Measurements from ENCODE around the gene STX1B. TPM values are rescaled to one million over a fixed set of nuclear protein-coding genes. Genes with fewer than 3 reads are reported as not detected.

Gene STX1B
- total RNA-seq, 1 donor from 2014 or later, result 4.5 TPM

- Mint-ChIP-seq H3K27ac (ENCODE audit: unreplicated experiment) (no peak overlapping the region), H3K4me1 (ENCODE audit: unreplicated experiment) (peaks cover 8% of the 10 kb centered on the region), H3K4me3 (ENCODE audit: unreplicated experiment) (no peak overlapping the region), H3K9me3 (ENCODE audit: unreplicated experiment) (no peaks in the 10 kb centered on the region), H3K36me3 (ENCODE audit: unreplicated experiment) (peaks cover 58% of the 10 kb centered on the region), H3K27me3 (ENCODE audit: unreplicated experiment) (no peaks in the 10 kb centered on the region)
- no peak for TF ChIP-seq CTCF (IDR thresholded peaks at IDR 0.05)
- DNase-seq (ENCODE audit: extremely low spot score, unreplicated experiment), result no peak
These were observed 46.4 kb downstream of the STX1B start for GRCh38 chr16:30963925-30964511.

- Mint-ChIP-seq H3K27ac (ENCODE audit: unreplicated experiment) (no peak overlapping the region), H3K27me3 (ENCODE audit: unreplicated experiment) (no peaks in the 10 kb centered on the region), H3K4me3 (ENCODE audit: unreplicated experiment) (no peak overlapping the region), H3K4me1 (ENCODE audit: unreplicated experiment) (peaks cover 15% of the 10 kb centered on the region), H3K36me3 (ENCODE audit: unreplicated experiment) (peaks cover 46% of the 10 kb centered on the region), H3K9me3 (ENCODE audit: unreplicated experiment) (no peaks in the 10 kb centered on the region)
- no peak for DNase-seq (ENCODE audit: extremely low spot score, unreplicated experiment)
- no peak for TF ChIP-seq CTCF (IDR thresholded peaks at IDR 0.05)
These were observed 49.1 kb downstream of the STX1B start for GRCh38 chr16:30961384-30961783.

- Mint-ChIP-seq H3K4me3 (ENCODE audit: unreplicated experiment) (peak overlapping the region; percentile 87), H3K9me3 (ENCODE audit: unreplicated experiment) (no peaks in the 10 kb centered on the region), H3K4me1 (ENCODE audit: unreplicated experiment) (peaks cover 22% of the 10 kb centered on the region), H3K36me3 (ENCODE audit: unreplicated experiment) (peaks cover 30% of the 10 kb centered on the region), H3K27ac (ENCODE audit: unreplicated experiment) (peak overlapping the region; percentile 78), H3K27me3 (ENCODE audit: unreplicated experiment) (no peaks in the 10 kb centered on the region)
- TF ChIP-seq CTCF (IDR thresholded peaks at IDR 0.05), result no peak
- DNase-seq (ENCODE audit: extremely low spot score, unreplicated experiment), result no peak
These were observed 52.0 kb downstream of the STX1B start for GRCh38 chr16:30958175-30959079.

GRCh38 chr16:30957456-30958174 lies 52.8 kb downstream of the STX1B start, which contains the start of gene SETD1A:
TSS of gene SETD1A (plus strand) at chr16:30957754. CDS start at chr16:30958732, 978 bp downstream.
- H3K27ac Mint-ChIP-seq (ENCODE audit: unreplicated experiment), result peak within 1 kb of the TSS; percentile 99
- TF ChIP-seq CTCF (IDR thresholded peaks at IDR 0.05), result no peak
- DNase-seq (ENCODE audit: extremely low spot score, unreplicated experiment), result peak; percentile 98
- no peaks in the 10 kb centered on the region for H3K9me3 Mint-ChIP-seq (ENCODE audit: unreplicated experiment)
- no peaks in the 10 kb centered on the region for H3K27me3 Mint-ChIP-seq (ENCODE audit: unreplicated experiment)
- H3K36me3 Mint-ChIP-seq (ENCODE audit: unreplicated experiment), result peaks cover 23% of the 10 kb centered on the region
- H3K4me3 Mint-ChIP-seq (ENCODE audit: unreplicated experiment), result peak within 1 kb of the TSS; percentile 90
- H3K4me1 Mint-ChIP-seq (ENCODE audit: unreplicated experiment), result peaks cover 27% of the 10 kb centered on the region
